Motor neuron (in vitro differentiated cells): ENCODE results near the gene NSD1. TPM values are rescaled to one million over a fixed set of nuclear protein-coding genes. Genes with fewer than 3 reads are reported as not detected.
A peak's percentile ranks its signal among the peaks of the same experiment; 100 is the strongest.
"Not testable (repeated sequence)": the region's sequence is repeated elsewhere in the genome, so short reads cannot be mapped to it uniquely, and the experiment has no call there.

Experiments
- ATAC-seq, 8 experiments: fragments of 200-7000 bp; cut with Tn5 transposase; replicated peaks in 6 of 8; 2 replicates each; pipeline ENCODE4 v1.8.0; 2021; ENCODE audit warnings: mild to moderate bottlenecking in 8 of 8, moderate library complexity in 8 of 8
- H3K27ac ChIP-seq, 2 donors: fragments of 250-450 bp; sonication (Bioruptor Pico); 2 replicates each; pipeline ENCODE4 v1.9.0; 2021; ENCODE audit warnings: antibody characterized with exemption in 2 of 2, mild to moderate bottlenecking in 2 of 2, moderate library complexity in 1 of 2
- H3K4me1 ChIP-seq, 2 donors: fragments of 250-450 bp; sonication (Bioruptor Pico); replicated peaks in 1 of 2; 2 replicates each; pipeline ENCODE4 v1.6.1; 2021; ENCODE audit warnings: antibody characterized with exemption in 2 of 2, mild to moderate bottlenecking in 2 of 2, moderate library complexity in 1 of 2
- H3K4me3 ChIP-seq, 5 donors: fragments of 250-450 bp; sonication (Bioruptor Pico); 2 replicates each; pipeline ENCODE4 v1.9.0; 2021; ENCODE audit warnings: antibody characterized with exemption in 5 of 5, mild to moderate bottlenecking in 5 of 5, moderate library complexity in 4 of 5
- WGBS, 10 experiments: fragments of 450-650 bp; shearing (Covaris generic); methylation state at CpG; one replicate each; pipeline ENCODE4 v1.0.0; 2022; 5-methylcytosine and 5-hydroxymethylcytosine counted together
- in situ Hi-C, 9 experiments: fragments of 400-800 bp; cut with MboI; loops; one replicate each; pipeline ENCODE4 v1.15.0; 2021; ENCODE audit warnings: low sequenced_read_pairs in 9 of 9, low pct_unique_long_range_greater_than_20kb in 2 of 9; ENCODE audit not compliant: unreplicated experiment in 9 of 9
- total RNA-seq, 8 experiments: library from RNA; unstranded; fragments of 300-600 nt; gene quantifications; 2 replicates each; pipeline versions ENCODE4 v1.2.3 to v1.2.4, GENCODE V29; 2022

Gene NSD1
- total RNA-seq, 8 experiments from 2014 or later = 23.9 to 91.7 (median 32.6) TPM

GRCh38 chr5:177234841-177235240 lies 101.3 kb downstream of the NSD1 start:
- Histone ChIP-seq H3K27ac (no peak overlapping the region), H3K4me1 (peaks cover 0 to 3% of the 10 kb centered on the region in 2 donors), H3K4me3 (no peak overlapping the region)
- 40 to 100% (median 90%) methylated on average over 1 to 2 of the region's 2 CpGs; no CpG with 5 or more reads in 1 of the 10 experiments for WGBS, 10 experiments
- peak in 1 of 8 experiments; percentile 33 for ATAC-seq
- in situ Hi-C loops = no loop called here

GRCh38 chr5:177241768-177242167 lies 108.2 kb downstream of the NSD1 start:
- Histone ChIP-seq H3K4me3 (no peak overlapping the region), H3K27ac (no peak overlapping the region), H3K4me1 (no peaks in the 10 kb centered on the region)
- in situ Hi-C loops = no loop called here
- no peak for ATAC-seq

- in situ Hi-C loops = no loop called here
- Histone ChIP-seq H3K4me1 (no peaks in the 10 kb centered on the region), H3K4me3 (no peak overlapping the region), H3K27ac (no peak overlapping the region)
- 71 to 100% (median 91%) methylated on average over 1 to 5 of the region's 5 CpGs for WGBS, 10 experiments
- no peak for ATAC-seq
Observed at GRCh38 chr5:177242304-177242703, 108.7 kb downstream of the NSD1 start.

- ATAC-seq = no peak
- no peaks in the 10 kb centered on the region for H3K4me1 ChIP-seq
- 81 to 100% (median 93%) methylated on average over 2 to 7 of the region's 8 CpGs; no CpG with 5 or more reads in 1 of the 10 experiments for WGBS, 10 experiments
Observed at GRCh38 chr5:177249761-177250537, 116.4 kb downstream of the NSD1 start.

GRCh38 chr5:177253252-177253651 lies 119.7 kb downstream of the NSD1 start:
- Histone ChIP-seq H3K4me3 (no peak overlapping the region), H3K27ac (no peak overlapping the region), H3K4me1 (no peaks in the 10 kb centered on the region)
- in situ Hi-C loops = no loop called here
- 80 to 100% (median 100%) methylated on average over 1 of the region's 1 CpG; no CpG with 5 or more reads in 5 of the 10 experiments for WGBS, 10 experiments
- no peak for ATAC-seq

More at GRCh38 chr5:177249761-177250537, 116.4 kb downstream of the NSD1 start:
- no peak overlapping the region for H3K27ac ChIP-seq
- in situ Hi-C loops = no loop called here
- H3K4me3 ChIP-seq = no peak overlapping the region

GRCh38 chr5:177256296-177256695 lies 122.7 kb downstream of the NSD1 start:
- in situ Hi-C loops = no loop called here
- H3K4me3 ChIP-seq = no peak overlapping the region
- no peaks in the 10 kb centered on the region for H3K4me1 ChIP-seq
- 43 to 100% (median 83%) methylated on average over 1 to 5 of the region's 5 CpGs; no CpG with 5 or more reads in 3 of the 10 experiments for WGBS, 10 experiments
- H3K27ac ChIP-seq = no peak overlapping the region
- no peak for ATAC-seq

- H3K4me1 ChIP-seq, H3K27ac ChIP-seq, in situ Hi-C loops, H3K4me3 ChIP-seq, ATAC-seq: not testable (repeated sequence)
- WGBS, 10 experiments = 83 to 100% (median 96%) methylated on average over 3 to 7 of the region's 7 CpGs; no CpG with 5 or more reads in 4 of the 10 experiments
Observed at GRCh38 chr5:177258711-177259110, 125.1 kb downstream of the NSD1 start.

GRCh38 chr5:177260961-177261360 lies 127.4 kb downstream of the NSD1 start:
- H3K4me3 ChIP-seq = no peak overlapping the region
- ATAC-seq = no peak
- no peaks in the 10 kb centered on the region for H3K4me1 ChIP-seq
- in situ Hi-C loops = no loop called here
- no peak overlapping the region for H3K27ac ChIP-seq
- WGBS, 10 experiments = 91 to 100% (median 96%) methylated on average over 1 to 7 of the region's 7 CpGs

- Histone ChIP-seq H3K27ac (no peak overlapping the region), H3K4me3 (no peak overlapping the region), H3K4me1 (no peaks in the 10 kb centered on the region)
- ATAC-seq = no peak
- in situ Hi-C loops = no loop called here
- 73 to 100% (median 100%) methylated on average over 1 of the region's 1 CpG; no CpG with 5 or more reads in 2 of the 10 experiments for WGBS, 10 experiments
Observed at GRCh38 chr5:177261510-177261909, 127.9 kb downstream of the NSD1 start.

- peak in 1 of 8 experiments; percentile 22 for ATAC-seq
- Histone ChIP-seq H3K4me3 (no peak overlapping the region), H3K4me1 (no peaks in the 10 kb centered on the region), H3K27ac (no peak overlapping the region)
- in situ Hi-C loops = no loop called here
- WGBS, 10 experiments = 60 to 100% (median 95%) methylated on average over 1 of the region's 1 CpG; no CpG with 5 or more reads in 2 of the 10 experiments
Observed at GRCh38 chr5:177264178-177264577, 130.6 kb downstream of the NSD1 start.

GRCh38 chr5:177265395-177265794 lies 131.8 kb downstream of the NSD1 start:
- no peak for ATAC-seq
- in situ Hi-C loops = no loop called here

GRCh38 chr5:177269232-177269895 lies 135.8 kb downstream of the NSD1 start:
- ATAC-seq = no peak
- H3K4me1 ChIP-seq = no peaks in the 10 kb centered on the region
- WGBS, 10 experiments = 93 to 100% (median 100%) methylated on average over 1 to 7 of the region's 7 CpGs
- in situ Hi-C loops = no loop called here
- no peak overlapping the region for H3K4me3 ChIP-seq
- no peak overlapping the region for H3K27ac ChIP-seq

More at GRCh38 chr5:177265395-177265794, 131.8 kb downstream of the NSD1 start:
- 94 to 100% methylated on average over 2 to 11 of the region's 16 CpGs; no CpG with 5 or more reads in 8 of the 10 experiments for WGBS, 10 experiments
- H3K27ac ChIP-seq = no peak overlapping the region
- no peaks in the 10 kb centered on the region for H3K4me1 ChIP-seq
- H3K4me3 ChIP-seq = no peak overlapping the region

- in situ Hi-C loops = no loop called here
- WGBS, 10 experiments = 80 to 100% (median 91%) methylated on average over 1 to 3 of the region's 3 CpGs
- no peak for ATAC-seq
- Histone ChIP-seq H3K4me3 (no peak overlapping the region), H3K4me1 (no peaks in the 10 kb centered on the region), H3K27ac (no peak overlapping the region)
Observed at GRCh38 chr5:177269976-177270375, 136.4 kb downstream of the NSD1 start.
